ENCODE data around the gene KIF20B. TPM values are rescaled to one million over a fixed set of nuclear protein-coding genes. Genes with fewer than 3 reads are reported as not detected.

Gene KIF20B
- total RNA-seq, 4 donors from 2014 or later, result 3.7 to 5.3 (median 4.1) TPM

DNA sequence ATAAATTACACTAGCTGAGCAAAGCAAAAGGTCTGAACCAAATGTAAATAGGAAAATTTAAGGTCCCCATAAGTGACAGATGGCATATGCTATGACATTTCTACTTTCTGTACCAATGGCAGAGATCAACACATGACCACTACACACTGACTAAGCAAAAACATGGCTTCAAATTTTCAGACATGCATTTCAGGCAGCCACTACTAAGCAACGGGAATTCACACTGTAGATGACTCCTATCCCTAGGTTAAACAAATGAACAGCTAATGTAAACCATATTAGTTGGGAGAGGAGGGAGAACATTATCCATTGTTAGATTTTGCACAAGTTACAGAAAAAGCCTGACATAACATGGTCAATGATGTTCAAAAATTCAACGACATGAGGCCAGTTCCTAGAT is 11.4 kb upstream of the KIF20B start:
- TF ChIP-seq, protein P1, sequence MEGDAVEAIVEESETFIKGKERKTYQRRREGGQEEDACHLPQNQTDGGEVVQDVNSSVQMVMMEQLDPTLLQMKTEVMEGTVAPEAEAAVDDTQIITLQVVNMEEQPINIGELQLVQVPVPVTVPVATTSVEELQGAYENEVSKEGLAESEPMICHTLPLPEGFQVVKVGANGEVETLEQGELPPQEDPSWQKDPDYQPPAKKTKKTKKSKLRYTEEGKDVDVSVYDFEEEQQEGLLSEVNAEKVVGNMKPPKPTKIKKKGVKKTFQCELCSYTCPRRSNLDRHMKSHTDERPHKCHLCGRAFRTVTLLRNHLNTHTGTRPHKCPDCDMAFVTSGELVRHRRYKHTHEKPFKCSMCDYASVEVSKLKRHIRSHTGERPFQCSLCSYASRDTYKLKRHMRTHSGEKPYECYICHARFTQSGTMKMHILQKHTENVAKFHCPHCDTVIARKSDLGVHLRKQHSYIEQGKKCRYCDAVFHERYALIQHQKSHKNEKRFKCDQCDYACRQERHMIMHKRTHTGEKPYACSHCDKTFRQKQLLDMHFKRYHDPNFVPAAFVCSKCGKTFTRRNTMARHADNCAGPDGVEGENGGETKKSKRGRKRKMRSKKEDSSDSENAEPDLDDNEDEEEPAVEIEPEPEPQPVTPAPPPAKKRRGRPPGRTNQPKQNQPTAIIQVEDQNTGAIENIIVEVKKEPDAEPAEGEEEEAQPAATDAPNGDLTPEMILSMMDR (IDR thresholded peaks at IDR 0.05; ENCODE audit: low read depth), result no peak

DNA sequence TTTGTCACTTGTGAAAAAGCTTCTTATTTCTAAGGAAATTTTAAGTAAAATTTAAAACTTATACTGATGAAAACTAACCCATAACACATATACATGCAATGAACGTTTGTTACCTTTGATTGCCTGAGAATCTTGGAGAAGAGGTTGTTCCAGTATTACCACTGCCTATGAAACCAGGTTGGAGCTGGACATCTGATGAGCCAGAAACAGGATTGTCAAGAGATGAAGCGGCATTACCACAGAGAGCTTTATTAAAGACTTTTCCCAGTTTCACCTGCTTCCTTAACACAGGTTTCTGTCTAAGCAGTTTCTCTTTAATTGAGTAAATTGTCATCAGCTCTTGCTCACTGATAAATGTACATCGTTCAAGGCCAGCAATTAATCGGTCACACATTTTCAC is 9.0 kb upstream of the KIF20B start:
- TF ChIP-seq, protein P1 (IDR thresholded peaks at IDR 0.05; ENCODE audit: low read depth), result no peak

DNA sequence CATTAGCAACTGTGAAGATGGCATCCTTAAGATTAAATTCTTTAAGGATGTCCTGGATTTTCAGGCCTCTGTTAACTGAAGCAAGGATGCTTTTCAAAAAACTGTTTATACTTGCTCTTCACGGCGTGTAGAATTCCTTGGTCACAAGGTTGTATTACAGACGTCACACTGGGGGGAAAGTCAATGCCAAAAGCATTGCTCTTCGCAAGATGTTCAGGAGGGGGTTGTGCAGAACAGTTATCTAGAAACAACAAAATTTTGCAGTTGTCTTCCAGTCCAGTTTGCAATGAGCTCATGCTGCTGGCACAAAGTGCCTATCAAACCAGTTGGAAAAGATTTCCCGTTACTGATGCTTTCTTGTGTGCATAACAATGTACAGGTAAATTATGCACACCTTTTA is 8.2 kb upstream of the KIF20B start:
- TF ChIP-seq, protein P1 (IDR thresholded peaks at IDR 0.05; ENCODE audit: low read depth), result no peak

DNA sequence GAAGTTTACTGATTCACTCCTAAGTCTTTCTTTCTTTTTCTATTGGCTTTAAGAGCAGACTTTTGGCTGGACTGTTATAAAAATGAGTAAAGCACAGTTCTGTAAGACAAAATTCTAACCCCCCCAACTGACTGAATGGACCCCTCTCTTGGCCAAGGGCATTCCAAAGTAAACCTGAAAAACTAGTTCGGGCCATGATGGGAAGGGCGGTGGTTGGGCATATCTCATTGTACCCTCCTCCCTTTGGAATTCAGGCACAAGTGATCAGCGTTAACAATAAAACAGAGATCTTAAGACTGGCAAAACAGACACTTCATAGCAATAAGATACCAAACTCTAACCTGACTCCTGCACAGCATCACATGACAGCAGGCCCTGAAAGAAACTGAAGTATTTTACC is 6.1 kb upstream of the KIF20B start:
- TF ChIP-seq, protein P1 (IDR thresholded peaks at IDR 0.05; ENCODE audit: low read depth), result no peak

DNA sequence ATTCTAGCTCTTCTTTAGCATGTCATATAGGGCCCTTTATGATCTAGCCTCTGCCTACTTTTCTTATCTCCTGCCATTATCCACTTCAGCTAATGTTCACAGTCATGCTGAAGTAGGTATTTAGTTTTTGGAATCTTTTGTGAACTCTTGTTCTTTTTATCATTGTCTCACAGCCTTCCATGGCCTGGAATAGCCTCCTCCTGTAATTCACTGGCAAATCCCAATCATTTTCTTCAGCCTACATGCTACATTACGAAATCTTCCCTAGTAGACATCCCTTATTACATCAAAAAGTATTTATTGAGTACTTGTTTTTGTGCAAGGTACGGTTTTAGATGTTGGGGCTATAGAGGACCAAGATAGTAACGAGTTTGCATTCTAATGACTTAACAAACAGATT is 3.4 kb upstream of the KIF20B start:
- TF ChIP-seq, protein P1 (IDR thresholded peaks at IDR 0.05; ENCODE audit: low read depth), result no peak

DNA sequence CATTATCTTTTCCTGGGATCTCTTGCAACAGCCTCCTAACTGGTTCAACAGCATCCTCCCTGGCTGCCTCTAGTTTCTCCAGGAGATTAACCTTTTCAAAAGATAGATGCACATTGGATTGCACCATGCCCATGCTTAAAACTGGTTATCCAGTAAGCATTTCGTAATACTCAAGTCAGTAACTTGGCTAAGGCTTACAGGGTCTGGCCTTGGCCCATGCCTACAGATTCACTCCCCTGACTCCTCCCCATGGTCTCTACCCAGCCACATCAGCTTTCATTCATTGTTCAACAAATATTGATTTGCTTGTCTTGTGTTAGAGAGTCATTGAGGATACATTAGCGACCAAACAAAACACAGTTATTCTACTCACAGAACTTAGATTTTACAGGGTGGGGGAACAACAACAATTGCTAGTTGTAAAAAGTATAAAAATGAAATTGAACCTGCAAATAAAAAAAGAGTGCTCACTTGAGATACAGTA is 1.8 kb upstream of the KIF20B start:
- TF ChIP-seq, protein P1 (IDR thresholded peaks at IDR 0.05; ENCODE audit: low read depth), result no peak

DNA sequence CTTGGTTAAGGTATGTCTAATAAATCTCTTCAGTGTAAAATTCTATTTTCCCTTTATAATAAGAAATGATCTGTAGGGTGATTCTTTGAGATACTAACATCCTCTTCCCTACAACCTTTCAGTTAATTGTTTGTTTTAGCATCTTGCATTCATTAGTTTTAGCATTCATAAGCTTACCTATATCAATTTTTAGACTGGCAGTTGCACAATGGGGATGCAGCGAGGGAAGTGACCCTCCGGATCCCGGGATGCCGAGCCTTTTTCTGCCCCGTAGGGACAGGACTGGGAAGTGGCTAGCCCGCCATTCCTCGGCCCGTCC is 508 bp upstream of the KIF20B start:
- TF ChIP-seq, protein P1 (IDR thresholded peaks at IDR 0.05; ENCODE audit: low read depth), result no peak
